ENCODE results near the gene TTC19.

The TTC19 gene

GRCh38 chr17:15999141-15999973 lies at the start of gene TTC19, which contains the start of gene ZSWIM7:
Gene TTC19, plus strand, starts transcription at chr17:15999824. Its CDS starts 25 bp downstream, at chr17:15999849.
Gene ZSWIM7, minus strand, starts transcription at chr17:15999704. Its CDS starts 110 bp downstream, at chr17:15999594.
- DNase-seq (ENCODE audit: low read depth), result peak; percentile 63
- H3K4me3 ChIP-seq (ENCODE audit: control insufficient read depth, low read depth, low read length), result peak within 1 kb of the TSS; percentile 70
- TF ChIP-seq CTCF (IDR thresholded peaks at IDR 0.05; ENCODE audit: control insufficient read depth, insufficient read depth, low read depth, low read length, missing control alignments), result no peak

- no peak overlapping the region for H3K4me3 ChIP-seq (ENCODE audit: control insufficient read depth, low read depth, low read length)
- TF ChIP-seq CTCF (IDR thresholded peaks at IDR 0.05; ENCODE audit: control insufficient read depth, insufficient read depth, low read depth, low read length, missing control alignments), result no peak
- DNase-seq (ENCODE audit: low read depth), result no peak
These were observed 48.1 kb upstream of the TTC19 start for GRCh38 chr17:15951368-15952047.

GRCh38 chr17:15952048-15952532 lies 47.5 kb upstream of the TTC19 start:
- no peak overlapping the region for H3K4me3 ChIP-seq (ENCODE audit: control insufficient read depth, low read depth, low read length)
- DNase-seq (ENCODE audit: low read depth), result no peak
- no peak for TF ChIP-seq CTCF (IDR thresholded peaks at IDR 0.05; ENCODE audit: control insufficient read depth, insufficient read depth, low read depth, low read length, missing control alignments)

GRCh38 chr17:15952916-15953790 lies 46.5 kb upstream of the TTC19 start:
- H3K4me3 ChIP-seq (ENCODE audit: control insufficient read depth, low read depth, low read length), result no peak overlapping the region
- DNase-seq (ENCODE audit: low read depth), result no peak
- no peak for TF ChIP-seq CTCF (IDR thresholded peaks at IDR 0.05; ENCODE audit: control insufficient read depth, insufficient read depth, low read depth, low read length, missing control alignments)

- DNase-seq (ENCODE audit: low read depth), result peak; percentile 54
- TF ChIP-seq CTCF (IDR thresholded peaks at IDR 0.05; ENCODE audit: control insufficient read depth, insufficient read depth, low read depth, low read length, missing control alignments), result no peak
- no peak overlapping the region for H3K4me3 ChIP-seq (ENCODE audit: control insufficient read depth, low read depth, low read length)
These were observed 45.4 kb upstream of the TTC19 start for GRCh38 chr17:15954222-15954621.

Data from AG09309 (cell line).